ENCODE results near the gene STRIT1.

DNA sequence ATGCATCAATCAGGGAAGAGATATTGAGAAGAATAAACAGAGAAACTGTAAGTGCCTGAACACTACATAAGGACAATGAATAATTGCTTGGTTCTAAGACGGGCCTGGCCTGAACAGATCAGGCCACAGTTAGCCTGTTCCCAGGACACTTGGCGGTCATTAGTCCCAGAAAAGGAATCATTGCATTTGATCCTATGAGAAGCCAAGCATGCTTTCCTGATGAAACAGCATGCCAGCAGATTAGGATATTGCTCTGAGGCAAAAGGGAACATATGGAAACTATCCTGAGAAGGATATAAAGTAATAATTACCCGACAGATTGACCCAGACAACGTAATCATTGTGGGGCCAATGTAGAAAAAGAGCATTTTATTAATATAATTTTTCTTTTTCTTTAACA, 51.9 kb downstream of the STRIT1 start:
- TF ChIP-seq, protein P1, sequence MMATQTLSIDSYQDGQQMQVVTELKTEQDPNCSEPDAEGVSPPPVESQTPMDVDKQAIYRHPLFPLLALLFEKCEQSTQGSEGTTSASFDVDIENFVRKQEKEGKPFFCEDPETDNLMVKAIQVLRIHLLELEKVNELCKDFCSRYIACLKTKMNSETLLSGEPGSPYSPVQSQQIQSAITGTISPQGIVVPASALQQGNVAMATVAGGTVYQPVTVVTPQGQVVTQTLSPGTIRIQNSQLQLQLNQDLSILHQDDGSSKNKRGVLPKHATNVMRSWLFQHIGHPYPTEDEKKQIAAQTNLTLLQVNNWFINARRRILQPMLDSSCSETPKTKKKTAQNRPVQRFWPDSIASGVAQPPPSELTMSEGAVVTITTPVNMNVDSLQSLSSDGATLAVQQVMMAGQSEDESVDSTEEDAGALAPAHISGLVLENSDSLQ (IDR thresholded peaks at IDR 0.05), result no peak
- TF ChIP-seq BHLHE40 (IDR thresholded peaks at IDR 0.05; ENCODE audit: borderline replicate concordance), result no peak
- no peak for TF ChIP-seq TARDBP (IDR thresholded peaks at IDR 0.05)
- TF ChIP-seq NFRKB (IDR thresholded peaks at IDR 0.05), result no peak
- TF ChIP-seq SP1 (IDR thresholded peaks at IDR 0.05), result no peak
- no peak for TF ChIP-seq FOXM1 (IDR thresholded peaks at IDR 0.05; ENCODE audit: borderline replicate concordance)
- no peak for TF ChIP-seq SUZ12 (IDR thresholded peaks at IDR 0.05)
- TF ChIP-seq FOXK2 (IDR thresholded peaks at IDR 0.05), result no peak
- no peak for TF ChIP-seq ARNT (IDR thresholded peaks at IDR 0.05)
- TF ChIP-seq FOXA1 (IDR thresholded peaks at IDR 0.05), result no peak
- TF ChIP-seq HDGF (IDR thresholded peaks at IDR 0.05; ENCODE audit: borderline replicate concordance), result no peak
- no peak for TF ChIP-seq LEF1 (IDR thresholded peaks at IDR 0.05; ENCODE audit: borderline replicate concordance)

All from HEK293T (cell line).